Right lobe of liver (tissue), 4 donors: ENCODE measurements around the gene FBXL12.
"Not testable (repeated sequence)": the region's sequence is repeated elsewhere in the genome, so short reads cannot be mapped to it uniquely, and the experiment has no call there.

ENCODE experiments used
- CTCF ChIP-seq, 4 donors: fragments of 200-600 bp in 3 of 4; fragments of 450-650 bp in 1 of 4; IDR thresholded peaks; one replicate each; pipeline versions ENCODE4 v1.5.1 to v1.8.0; 2016 to 2022; ENCODE audit warnings: antibody characterized with exemption in 4 of 4, mild to moderate bottlenecking in 2 of 4
- POLR2A ChIP-seq: fragments of 450-650 bp; IDR thresholded peaks from one replicate; pipeline ENCODE4 v1.6.1; 2017; ENCODE audit warnings: antibody characterized with exemption, mild to moderate bottlenecking
- donor health status: DM: no; HTN: no; CAD: no.
- donor health status: DM: no; HTN: no; CAD: no.
- donor health status: DM: no; HTN: yes; CAD: no.

- TF ChIP-seq CTCF (IDR thresholded peaks at IDR 0.05); POLR2A: not testable (repeated sequence)
These were observed 27.9 kb downstream of the FBXL12 start for GRCh38 chr19:9791073-9791367.
